Heart right ventricle (tissue), 16 donors: Measurements from ENCODE around the gene MRI1. TPM values are rescaled to one million over a fixed set of nuclear protein-coding genes. Genes with fewer than 3 reads are reported as not detected.

Experiments
- ATAC-seq, 8 donors: fragments of 200-7000 bp; cut with Tn5 transposase; one replicate each; pipeline ENCODE4 v1.9.1; 2020; ENCODE audit warnings: mild to moderate bottlenecking in 8 of 8, moderate library complexity in 8 of 8, moderate number of reproducible peaks in 1 of 8
- DNase-seq, 2 donors: peaks; one replicate each; pipeline ENCODE4 v3.0.0-alpha.2; 2020
- H3K27ac ChIP-seq, 10 donors: fragments of 200-600 bp; sonication (generic) in 2 of 10; one replicate each; pipeline versions ENCODE4 v1.5.0 to v1.8.0; 2020 to 2022; ENCODE audit warnings: mild to moderate bottlenecking in 3 of 10
- H3K27me3 ChIP-seq, 7 donors: fragments of 200-600 bp; one replicate each; pipeline ENCODE4 v1.8.0; 2021 to 2022; ENCODE audit warnings: mild to moderate bottlenecking in 2 of 7
- H3K36me3 ChIP-seq, 9 donors: fragments of 200-600 bp; sonication (generic) in 1 of 9; one replicate each; pipeline versions ENCODE4 v1.5.0 to v1.8.0; 2020 to 2022; ENCODE audit warnings: mild to moderate bottlenecking in 2 of 9
- H3K4me1 ChIP-seq, 9 donors: fragments of 200-600 bp; sonication (generic) in 1 of 9; one replicate each; pipeline versions ENCODE4 v1.5.0 to v1.8.0; 2020 to 2022; ENCODE audit warnings: mild to moderate bottlenecking in 4 of 9
- H3K4me3 ChIP-seq, 10 donors: fragments of 200-600 bp; sonication (generic) in 2 of 10; one replicate each; pipeline versions ENCODE4 v1.5.0 to v1.8.0; 2020 to 2022; ENCODE audit warnings: mild to moderate bottlenecking in 7 of 10, moderate library complexity in 2 of 10
- H3K9me3 ChIP-seq, 11 donors: fragments of 200-600 bp in 10 of 11; sonication (generic) in 2 of 11; one replicate each; pipeline versions ENCODE4 v1.5.0 to v1.8.0; 2013 to 2022; ENCODE audit warnings: mild to moderate bottlenecking in 2 of 11, control low read depth in 1 of 11, moderate library complexity in 1 of 11
- CTCF ChIP-seq, 9 donors: fragments of 200-600 bp; sonication (generic) in 2 of 9; IDR thresholded peaks; one replicate each; pipeline versions ENCODE4 v1.5.0 to v1.8.0; 2021 to 2022; ENCODE audit warnings: antibody characterized with exemption in 9 of 9, mild to moderate bottlenecking in 5 of 9, moderate library complexity in 1 of 9
- WGBS, 2 donors: extraction: QIAGEN DNeasy Blood & Tissue Kit; methylation state at CpG; one replicate each; pipeline ENCODE4 v1.1.7; 2013; ENCODE audit warnings: inconsistent platforms in 1 of 2; 5-methylcytosine and 5-hydroxymethylcytosine counted together
- intact Hi-C, 10 donors: fragments of 100-400 bp; cut with DNase I; formaldehyde crosslinking; loops; one replicate each; pipeline versions ENCODE4 v1.11.1 to v1.14.2; 2022
- polyA plus RNA-seq, 2 donors: library from polyadenylated mRNA; stranded (reverse); fragments of 200-250 nt; gene quantifications; one replicate each; pipeline ENCODE4 v1.2.3, GENCODE V29; 2013
- total RNA-seq, 10 donors: library from RNA; stranded (reverse); fragmentation: NEBNext Ultra II Directional in 3 of 10; extraction: Animal tissue kit (Norgen Biotek cat#: 25700) in 3 of 10; gene quantifications; one replicate each; pipeline versions ENCODE4 v1.2.1 to v1.2.4, GENCODE V29; 2021 to 2023
- donor health status: Arrhythmogenic right ventricular cardiomyopathy.
- donor health status: ischemic (EF 13 %, LVEDD 7.1; RV severe dilation, severe dysfunction).
- donor health status: healthy with polysubstance abuse.
- donor health status: DM: no; HTN: yes; CAD: no.
- donor health status: DM: no; HTN: no; CAD: no.
- donor health status: ischemic (EF 25% LVEDD 6.9; RV normal size, moderate dysfunction).
- donor health status: ischemic (EF 25% LVEDD 5.7; RV mildly dilated, moderate dysfunction).
- donor health status: healthy.
- donor health status: DM: yes; HTN: yes; CAD: no.
- donor health status: Ischemic cardiomyopathy.
- donor health status: ischemic (EF 35%, LVEDD 5.7; RV mildly dilated, moderate dysfunction).
- donor health status: nonischemic (EF 11% LVEDD 7.7; RV severe dilation, severe dysfunction).
- donor health status: DM: yes; HTN: yes; CAD: no.
- donor health status: PGD.
- donor health status: ischemic (EF 29% LVEDD 5.4; RV normal size, mild dysfunction).
- donor health status: nonischemic (EF 23%, LVEDD 6.1; RV moderate dilation, normal function).

The MRI1 gene
- total and polyA plus RNA-seq, 12 donors = 9.9 to 18.7 (median 13.0) TPM

GRCh38 chr19:13823256-13823655 is 58.9 kb downstream of the MRI1 start:
- TF ChIP-seq CTCF (IDR thresholded peaks at IDR 0.05) = no peak
- WGBS, 2 donors = 75% methylated on average over 8 of the region's 8 CpGs
- peaks cover 0 to 15% (median 10%) of the 10 kb centered on the region in 9 donors for H3K4me1 ChIP-seq
- no peaks in the 10 kb centered on the region for H3K27me3 ChIP-seq
- DNase-seq (peak in 1 of 2 donors; percentile 54), ATAC-seq (peak in 1 of 8 donors; percentile 14)
- H3K27ac ChIP-seq = peak overlapping the region in 7 of 10 donors; percentile 35 to 86 (median 59)
- H3K36me3 ChIP-seq = peaks cover 0 to 76% (median 0%) of the 10 kb centered on the region in 9 donors
- intact Hi-C loops = no loop called here
- no peaks in the 10 kb centered on the region for H3K9me3 ChIP-seq
- H3K4me3 ChIP-seq = no peak overlapping the region

Other genes starting within 250 kb of the MRI1 start
- 100 to 1,000 TPM in 2 of 10 donors, 10 to 100 TPM in 8; 80.5 to 101 (median 90.3) TPM for gene C19orf53, start 9.9 kb downstream of the MRI1 start, total RNA-seq
- gene C19orf53, start 9.9 kb downstream of the MRI1 start, polyA plus RNA-seq = 100 to 1,000 TPM; 231 to 389 TPM
- gene ZSWIM4, start 30.9 kb downstream of the MRI1 start, total RNA-seq = 1 to 10 TPM; 2.1 to 7.1 (median 3.0) TPM
- 1 to 10 TPM; 1.2 to 1.5 TPM for gene ZSWIM4, start 30.9 kb downstream of the MRI1 start, polyA plus RNA-seq
- gene NANOS3, start 112.6 kb downstream of the MRI1 start, total RNA-seq = 1 to 10 TPM in 3 of 10 donors, under 1 TPM in 3, not detected in 4; 0.37 to 1.5 (median 0.98) TPM
- gene NANOS3, start 112.6 kb downstream of the MRI1 start, polyA plus RNA-seq = 1 to 10 TPM in 1 of 2 donors, under 1 TPM in 1; 0.41 to 2.9 TPM
- gene BRME1, start 141.6 kb downstream of the MRI1 start, total RNA-seq = under 1 TPM in 8 of 10 donors, not detected in 2; 0.19 to 0.88 (median 0.63) TPM
- gene BRME1, start 141.6 kb downstream of the MRI1 start, polyA plus RNA-seq = 1 to 10 TPM in 1 of 2 donors, under 1 TPM in 1; 0.38 to 2.0 TPM
- gene CC2D1A, start 141.7 kb downstream of the MRI1 start, total RNA-seq = 10 to 100 TPM; 13.2 to 30.2 (median 19.0) TPM
- 10 to 100 TPM; 16.5 to 49.8 TPM for gene CC2D1A, start 141.7 kb downstream of the MRI1 start, polyA plus RNA-seq
- gene PODNL1, start 173.9 kb downstream of the MRI1 start, total RNA-seq = 1 to 10 TPM in 7 of 10 donors, under 1 TPM in 3; 0.76 to 6.2 (median 1.8) TPM
- gene PODNL1, start 173.9 kb downstream of the MRI1 start, polyA plus RNA-seq = 1 to 10 TPM in 1 of 2 donors, under 1 TPM in 1; 0.90 to 2.3 TPM
- 10 to 100 TPM; 15.5 to 21.2 (median 17.8) TPM for gene DCAF15, start 188.0 kb downstream of the MRI1 start, total RNA-seq
- gene DCAF15, start 188.0 kb downstream of the MRI1 start, polyA plus RNA-seq = 10 to 100 TPM; 26.8 to 50.0 TPM
- gene RFX1, start 241.8 kb downstream of the MRI1 start, total RNA-seq = 10 to 100 TPM; 10.4 to 15.8 (median 12.0) TPM
- gene RFX1, start 241.8 kb downstream of the MRI1 start, polyA plus RNA-seq = 1 to 10 TPM; 2.7 to 5.9 TPM